GM12891 (cell line): Measurements from ENCODE around the gene RHEBL1.

Experiments used
- POLR2A ChIP-seq: IDR thresholded peaks from 2 replicates; pipeline ENCODE4 v1.6.1; 2011; ENCODE audit warnings: low read depth, low read length, control low read depth
- POLR2AphosphoS5 ChIP-seq: IDR thresholded peaks from 2 replicates; pipeline ENCODE4 v1.6.1; 2011; ENCODE audit warnings: low read depth, low read length, control low read depth
- TAF1 ChIP-seq: IDR thresholded peaks from 2 replicates; pipeline ENCODE4 v1.6.1; 2011; ENCODE audit warnings: low read depth, low read length, control low read depth

DNA sequence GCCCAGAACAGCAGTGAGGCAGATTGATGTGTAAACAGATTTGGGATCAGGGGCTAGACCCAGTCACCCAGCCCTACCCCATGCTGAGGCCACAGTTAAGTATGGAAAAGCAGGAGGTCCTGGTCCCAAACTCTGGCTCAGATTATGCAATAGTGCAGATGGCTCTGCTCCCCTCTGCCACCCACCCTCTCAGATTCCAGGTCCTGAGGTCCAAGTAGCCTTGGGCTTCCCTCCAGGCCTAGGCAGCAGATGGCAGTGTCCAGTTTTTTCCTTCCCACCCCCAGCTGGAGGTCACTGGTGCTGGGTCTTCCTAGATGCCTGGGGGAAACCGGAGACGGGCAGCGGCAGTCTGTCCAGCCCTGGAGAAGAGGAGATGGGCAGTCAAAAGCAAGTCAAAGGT lies 27.6 kb upstream of the RHEBL1 start:
- TF ChIP-seq POLR2AphosphoS5: no peak
- TF ChIP-seq POLR2A: no peak
- TF ChIP-seq TAF1: no peak
